HG03280 (cell line): ENCODE measurements around the gene FAM234B.
A peak's percentile ranks its signal among the peaks of the same experiment; 100 is the strongest.

Source experiments
- ATAC-seq: cut with Tn5 transposase; IDR thresholded peaks from one replicate; pipeline ENCODE4 v1.9.1; 2021; ENCODE audit warnings: mild to moderate bottlenecking, moderate library complexity; ENCODE audit not compliant: unreplicated experiment

Gene FAM234B

GRCh38 chr12:13090054-13090453, 45.9 kb downstream of the FAM234B start:
- no peak for ATAC-seq

- no peak for ATAC-seq
Measured at GRCh38 chr12:13091832-13092231, 47.7 kb downstream of the FAM234B start.

- ATAC-seq, result no peak
Measured at GRCh38 chr12:13093191-13093847, 49.1 kb downstream of the FAM234B start.

GRCh38 chr12:13093848-13094220, 49.7 kb downstream of the FAM234B start:
- no peak for ATAC-seq

GRCh38 chr12:13094367-13094766, 50.2 kb downstream of the FAM234B start:
- no peak for ATAC-seq

GRCh38 chr12:13095266-13095995, 51.2 kb downstream of the FAM234B start:
- ATAC-seq, result no peak

- ATAC-seq, result no peak
Measured at GRCh38 chr12:13097491-13098011, 53.4 kb downstream of the FAM234B start.

- no peak for ATAC-seq
Measured at GRCh38 chr12:13099066-13099843, 55.1 kb downstream of the FAM234B start.

- ATAC-seq, result no peak
Measured at GRCh38 chr12:13099844-13100604, 55.8 kb downstream of the FAM234B start.

GRCh38 chr12:13100605-13100881, 56.4 kb downstream of the FAM234B start:
- ATAC-seq, result no peak

GRCh38 chr12:13100882-13101769, 56.9 kb downstream of the FAM234B start:
- ATAC-seq, result peak; percentile 90

GRCh38 chr12:13101821-13102375, 57.7 kb downstream of the FAM234B start:
- no peak for ATAC-seq

GRCh38 chr12:13102461-13103195, 58.4 kb downstream of the FAM234B start:
- ATAC-seq, result no peak

- ATAC-seq, result no peak
Measured at GRCh38 chr12:13103391-13104033, 59.3 kb downstream of the FAM234B start, which contains the start of gene GSG1. GSG1 (minus strand) TSS chr12:13103667; CDS start chr12:13103512, 155 bp downstream.

- no peak for ATAC-seq
Measured at GRCh38 chr12:13104409-13104808, 60.2 kb downstream of the FAM234B start.

- ATAC-seq, result no peak
Measured at GRCh38 chr12:13105781-13106180, 61.6 kb downstream of the FAM234B start.

GRCh38 chr12:13106666-13107065, 62.5 kb downstream of the FAM234B start:
- no peak for ATAC-seq

- no peak for ATAC-seq
Measured at GRCh38 chr12:13112968-13113367, 68.8 kb downstream of the FAM234B start.
